GM20000 (cell line): ENCODE results near the gene SLX4IP.

Experiments
- DNase-seq: peaks from one replicate; pipeline ENCODE4 v3.0.0; 2012; ENCODE audit warnings: low spot score
- TF ChIP-seq, protein P1 (sequence below): IDR thresholded peaks from 2 replicates; pipeline ENCODE4 v1.5.1; 2012; ENCODE audit warnings: mild to moderate bottlenecking, control low read depth; ENCODE audit errors: extremely low read depth, missing control alignments

The SLX4IP gene

DNA sequence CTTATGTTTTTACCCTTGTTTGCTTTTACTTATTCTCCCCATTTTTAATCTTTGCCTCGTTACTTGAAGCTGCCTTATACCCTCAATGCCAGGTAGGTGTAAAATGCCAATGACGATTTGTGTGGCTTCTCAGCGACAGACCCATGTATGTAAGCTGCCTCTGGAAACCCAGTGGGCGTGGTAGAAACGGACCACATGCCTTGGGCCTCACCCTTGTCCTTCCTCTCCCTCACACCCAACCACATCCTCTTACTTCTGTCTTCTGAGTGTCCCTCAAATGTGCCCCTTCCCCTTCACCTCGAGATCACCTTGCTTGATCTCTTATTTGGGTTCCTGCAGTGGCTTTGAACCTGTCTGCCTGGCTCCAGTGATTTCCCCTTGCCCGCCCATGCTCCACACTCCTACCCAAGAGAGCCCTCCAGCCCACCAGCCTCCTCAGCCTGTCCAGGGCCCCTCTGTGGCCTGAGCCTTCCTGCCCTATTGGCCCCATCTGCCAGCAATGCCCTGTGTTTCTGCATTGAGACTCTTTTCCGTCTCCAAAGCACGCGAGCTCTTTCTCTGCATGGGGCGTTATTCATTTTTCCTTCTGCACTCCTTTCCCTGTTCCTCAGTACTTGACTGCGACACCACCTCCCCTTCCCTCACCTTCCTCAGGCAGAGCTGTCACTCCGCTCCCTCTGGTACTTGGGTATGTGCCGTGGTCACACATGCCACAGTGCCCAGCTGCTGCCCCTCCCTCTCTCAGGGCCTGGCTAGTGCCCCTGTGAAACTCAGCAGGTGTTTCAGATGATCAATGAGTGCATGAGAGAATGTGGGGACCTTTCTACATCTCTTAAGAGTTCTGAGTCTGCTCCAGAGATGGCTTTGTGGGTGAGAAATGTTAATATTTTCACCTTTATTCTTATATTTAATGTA is 115.4 kb downstream of the SLX4IP start:
- no peak for DNase-seq
- TF ChIP-seq, protein P1, sequence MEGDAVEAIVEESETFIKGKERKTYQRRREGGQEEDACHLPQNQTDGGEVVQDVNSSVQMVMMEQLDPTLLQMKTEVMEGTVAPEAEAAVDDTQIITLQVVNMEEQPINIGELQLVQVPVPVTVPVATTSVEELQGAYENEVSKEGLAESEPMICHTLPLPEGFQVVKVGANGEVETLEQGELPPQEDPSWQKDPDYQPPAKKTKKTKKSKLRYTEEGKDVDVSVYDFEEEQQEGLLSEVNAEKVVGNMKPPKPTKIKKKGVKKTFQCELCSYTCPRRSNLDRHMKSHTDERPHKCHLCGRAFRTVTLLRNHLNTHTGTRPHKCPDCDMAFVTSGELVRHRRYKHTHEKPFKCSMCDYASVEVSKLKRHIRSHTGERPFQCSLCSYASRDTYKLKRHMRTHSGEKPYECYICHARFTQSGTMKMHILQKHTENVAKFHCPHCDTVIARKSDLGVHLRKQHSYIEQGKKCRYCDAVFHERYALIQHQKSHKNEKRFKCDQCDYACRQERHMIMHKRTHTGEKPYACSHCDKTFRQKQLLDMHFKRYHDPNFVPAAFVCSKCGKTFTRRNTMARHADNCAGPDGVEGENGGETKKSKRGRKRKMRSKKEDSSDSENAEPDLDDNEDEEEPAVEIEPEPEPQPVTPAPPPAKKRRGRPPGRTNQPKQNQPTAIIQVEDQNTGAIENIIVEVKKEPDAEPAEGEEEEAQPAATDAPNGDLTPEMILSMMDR, result no peak

DNA sequence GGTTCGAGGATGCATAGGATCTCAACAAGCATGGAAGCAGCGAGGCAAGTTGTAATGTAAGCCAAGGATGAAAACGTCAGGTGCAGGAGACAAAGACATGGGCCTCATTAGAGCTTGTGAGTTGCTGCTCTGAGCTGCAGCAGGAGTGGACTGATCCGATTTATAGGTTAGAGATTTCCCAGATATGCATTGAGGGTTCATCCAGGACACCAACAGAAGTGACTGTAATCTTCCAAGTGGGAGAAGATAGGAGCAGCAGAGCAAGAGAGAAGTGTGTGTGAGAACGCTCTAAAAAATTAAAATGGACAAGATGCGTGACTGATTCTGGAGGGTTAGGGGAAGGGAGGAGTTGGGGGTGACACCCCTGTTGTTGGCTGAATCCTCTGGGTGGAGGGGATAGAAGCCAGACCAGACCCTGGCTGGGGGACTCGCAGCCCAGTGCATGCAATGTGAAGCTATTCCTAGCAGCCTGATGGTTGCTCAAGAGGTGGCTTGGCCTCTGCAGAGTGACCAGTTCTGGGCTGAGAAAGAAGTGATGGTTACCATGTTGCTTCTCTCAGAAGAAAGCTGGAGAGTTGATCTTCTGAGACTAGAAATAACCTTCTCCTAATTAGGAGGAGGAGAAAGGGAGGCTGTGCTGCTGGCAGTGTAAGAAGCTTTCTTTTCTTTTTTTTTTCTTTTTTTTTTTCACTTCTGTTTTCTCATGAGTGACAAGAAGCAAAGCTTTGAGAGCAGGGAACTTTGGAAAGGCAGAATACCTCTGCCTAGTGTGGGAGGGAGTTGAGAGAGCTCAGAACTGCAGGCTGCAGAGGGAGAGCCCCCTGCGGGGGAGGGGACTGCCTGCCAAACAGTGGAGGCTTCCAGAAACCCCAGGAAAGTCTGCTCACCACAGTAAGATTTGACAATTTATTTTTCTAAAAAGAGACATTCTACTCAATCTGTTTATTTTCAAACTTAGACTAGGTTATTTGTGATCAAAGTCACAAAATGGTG is 116.9 kb downstream of the SLX4IP start:
- peak; percentile 53 for DNase-seq
- TF ChIP-seq, protein P1, result no peak

DNA sequence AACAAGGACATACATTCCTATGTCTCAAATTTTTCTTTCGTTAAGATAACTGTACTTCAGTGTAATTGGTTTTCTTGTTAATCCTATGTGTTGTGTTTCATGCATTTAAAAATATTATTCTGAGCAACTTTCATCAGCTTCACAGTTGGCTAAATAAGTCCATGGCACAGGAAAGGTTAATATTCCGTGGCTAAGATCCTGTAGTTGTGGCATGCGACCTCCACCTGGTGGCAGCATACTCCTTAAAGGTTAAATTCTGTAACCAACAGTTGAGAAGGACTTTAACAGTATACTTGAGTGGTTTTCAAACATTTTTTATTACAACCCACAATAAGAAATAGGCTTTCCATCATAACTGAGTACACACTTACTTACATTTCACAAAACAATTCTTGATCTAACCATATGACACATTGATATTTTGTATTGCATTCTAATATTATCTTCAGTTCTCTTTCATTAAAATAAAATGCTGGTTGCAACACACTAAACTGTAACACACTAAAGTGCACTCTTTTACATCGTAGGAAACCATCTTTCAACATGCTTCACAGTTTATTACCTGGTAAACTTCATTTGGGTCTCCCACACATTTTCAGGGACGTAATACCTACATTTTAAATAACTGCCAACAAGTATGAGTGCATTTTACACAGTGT is 118.3 kb downstream of the SLX4IP start:
- TF ChIP-seq, protein P1, result peak; percentile 68
- peak; percentile 25 for DNase-seq

DNA sequence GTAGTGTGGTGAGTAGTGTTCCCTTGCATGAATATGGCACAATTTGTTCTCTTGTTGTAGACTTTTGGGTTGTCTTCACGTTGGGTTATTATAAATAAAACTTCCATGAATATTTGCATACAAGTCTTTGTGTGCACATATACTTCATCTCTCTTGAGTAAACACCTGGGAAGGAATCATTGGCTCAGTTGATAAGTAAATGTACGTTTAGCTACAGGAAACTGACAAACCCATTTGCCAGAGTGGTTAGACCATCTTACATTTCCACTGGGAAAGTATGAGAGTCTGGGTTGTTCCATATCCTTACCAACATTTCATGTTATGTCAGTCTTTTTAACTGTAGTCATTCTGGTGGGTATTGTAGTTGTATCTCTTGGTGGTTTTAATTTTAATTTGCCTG is 119.2 kb downstream of the SLX4IP start:
- DNase-seq, result no peak
- TF ChIP-seq, protein P1, result no peak

DNA sequence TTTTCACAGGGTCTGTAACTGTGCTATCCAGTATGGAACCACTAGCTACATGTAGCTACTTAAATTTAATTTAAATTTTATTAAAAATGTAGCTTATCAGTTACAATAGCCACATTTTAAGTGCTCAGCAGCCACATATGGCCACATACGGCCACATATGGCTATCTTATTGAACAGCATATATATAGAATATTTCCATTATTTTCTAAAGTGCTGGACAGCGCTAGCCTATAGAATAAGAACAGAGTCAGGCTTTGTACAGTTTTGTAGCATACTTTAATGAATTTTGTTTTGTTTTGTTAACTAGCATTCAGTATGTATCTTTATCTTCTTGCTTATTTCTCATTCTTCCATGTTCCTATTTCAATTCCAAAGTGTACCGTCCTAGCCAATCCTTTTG is 120.3 kb downstream of the SLX4IP start:
- no peak for DNase-seq
- TF ChIP-seq, protein P1, result no peak

DNA sequence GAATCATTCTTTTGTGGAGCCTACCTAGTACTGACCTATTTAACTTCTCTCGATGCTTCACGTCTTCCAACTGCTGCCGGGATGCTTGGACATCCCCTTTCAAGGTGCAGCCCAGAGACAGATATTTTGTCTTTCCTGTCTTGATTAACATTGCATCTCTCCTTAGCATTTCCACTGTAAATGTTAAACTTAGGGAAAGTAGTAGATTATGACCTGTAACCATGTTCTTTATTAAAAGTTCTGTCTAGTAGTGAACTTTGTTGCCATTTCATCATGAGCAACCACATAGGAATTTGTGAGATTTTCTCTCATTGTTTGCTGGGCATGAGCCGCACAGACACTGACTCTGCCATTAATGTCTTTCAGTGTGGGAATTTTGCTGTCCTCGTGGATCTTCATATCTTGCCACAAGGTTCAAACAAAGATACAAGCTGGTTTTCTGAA is 120.8 kb downstream of the SLX4IP start:
- DNase-seq, result no peak
- TF ChIP-seq, protein P1, result no peak
